T-helper 1 cell treated with Interleukin-12 subunit alpha and Interleukin-12 subunit beta and Interleukin-4 antibody, amounts not matched to agents 30 μg/mL and 1 μg/mL, for 36 hours (primary cell): ENCODE measurements around the gene STARD3.
"Not testable (repeated sequence)": the region's sequence is repeated elsewhere in the genome, so short reads cannot be mapped to it uniquely, and the experiment has no call there.

Source experiments
- H3K27ac Mint-ChIP-seq: one replicate; pipeline ENCODE4 v1.8.0; 2021; ENCODE audit warnings: mild to moderate bottlenecking, mixed read lengths
- H3K27me3 Mint-ChIP-seq: one replicate; pipeline ENCODE4 v1.8.0; 2021; ENCODE audit warnings: low read depth, mixed read lengths
- H3K36me3 Mint-ChIP-seq: one replicate; pipeline ENCODE4 v1.8.0; 2021; ENCODE audit warnings: low read depth, mixed read lengths
- H3K4me1 Mint-ChIP-seq: one replicate; pipeline ENCODE4 v1.8.0; 2021; ENCODE audit warnings: low read depth, mixed read lengths
- H3K4me3 Mint-ChIP-seq: one replicate; pipeline ENCODE4 v1.8.0; 2021; ENCODE audit warnings: mild to moderate bottlenecking, moderate library complexity, mixed read lengths
- H3K9me3 Mint-ChIP-seq: one replicate; pipeline ENCODE4 v1.8.0; 2021; ENCODE audit warnings: mixed read lengths

STARD3 gene

DNA sequence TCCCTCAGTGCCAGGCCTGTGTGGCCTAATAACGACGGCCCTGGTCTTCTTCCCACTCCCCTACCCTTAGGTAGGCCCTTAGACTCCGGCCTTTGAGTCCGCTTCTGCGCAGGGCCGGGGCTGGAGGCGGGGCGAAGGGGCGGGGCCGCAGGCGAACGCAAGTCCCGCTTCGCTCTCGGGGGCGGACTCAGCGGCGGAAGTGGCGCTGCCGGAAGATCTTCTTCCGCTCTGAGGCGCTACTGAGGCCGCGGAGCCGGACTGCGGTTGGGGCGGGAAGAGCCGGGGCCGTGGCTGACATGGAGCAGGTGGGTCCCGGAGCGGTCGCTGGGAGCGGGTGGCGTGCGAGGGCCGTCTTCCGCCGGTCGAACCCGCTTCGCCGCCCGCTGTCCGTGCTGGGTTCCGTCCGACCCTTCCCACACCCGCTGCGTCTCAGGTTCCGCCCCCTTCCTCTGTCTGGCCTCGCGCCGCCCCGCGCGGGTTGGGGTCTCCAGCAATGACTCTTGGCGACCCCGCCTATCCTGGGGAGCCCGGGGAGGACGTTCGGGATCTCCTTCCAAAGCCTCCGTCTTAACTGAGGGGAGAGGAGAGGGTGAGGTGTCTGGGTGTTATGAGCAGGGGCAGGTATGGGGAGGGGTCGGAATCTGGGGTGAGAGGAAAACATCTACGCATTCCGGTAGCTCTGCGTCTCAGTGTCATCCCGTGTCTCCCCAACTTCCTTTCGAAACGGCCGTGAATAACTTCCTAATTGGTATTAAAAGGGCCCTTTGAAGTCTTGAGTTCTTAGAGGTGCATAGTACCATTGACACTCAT lies at the start of gene STARD3:
TSS of gene STARD3 (plus strand) at position 218 of the 810 bp plus-strand sequence. CDS start 16,388 bp downstream, outside the sequence.
- H3K4me1 Mint-ChIP-seq = peaks cover 32% of the 10 kb centered on the region

DNA sequence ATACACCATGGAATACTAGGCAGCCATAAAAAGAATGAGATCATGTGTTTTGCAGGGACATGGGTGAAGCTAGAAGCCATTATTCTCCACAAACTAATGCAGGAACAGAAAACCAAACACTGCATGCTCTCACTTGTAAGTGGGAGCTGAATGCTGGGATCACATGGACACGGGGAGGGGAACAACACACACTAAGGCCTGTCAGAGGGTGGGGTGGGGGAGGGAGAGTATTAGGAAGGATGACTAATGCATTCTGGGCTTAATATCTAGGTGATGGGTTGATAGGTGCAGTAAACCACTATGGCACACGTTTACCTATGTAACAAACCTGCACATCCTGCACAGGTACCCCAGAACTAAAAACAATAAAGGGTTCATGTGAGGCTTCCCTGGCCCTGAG lies 46.8 kb upstream of the STARD3 start:
- not testable (repeated sequence) for H3K27ac Mint-ChIP-seq, H3K9me3 Mint-ChIP-seq, H3K36me3 Mint-ChIP-seq, H3K4me3 Mint-ChIP-seq, H3K4me1 Mint-ChIP-seq
- peaks cover 45% of the 10 kb centered on the region for H3K27me3 Mint-ChIP-seq

More for the DNA sequence above, at the start of gene STARD3:
- peaks cover 8% of the 10 kb centered on the region for H3K36me3 Mint-ChIP-seq
- no peaks in the 10 kb centered on the region for H3K9me3 Mint-ChIP-seq
- peak within 1 kb of the TSS; percentile 96 for H3K4me3 Mint-ChIP-seq
- no peaks in the 10 kb centered on the region for H3K27me3 Mint-ChIP-seq
- H3K27ac Mint-ChIP-seq = peak within 1 kb of the TSS; percentile 74

DNA sequence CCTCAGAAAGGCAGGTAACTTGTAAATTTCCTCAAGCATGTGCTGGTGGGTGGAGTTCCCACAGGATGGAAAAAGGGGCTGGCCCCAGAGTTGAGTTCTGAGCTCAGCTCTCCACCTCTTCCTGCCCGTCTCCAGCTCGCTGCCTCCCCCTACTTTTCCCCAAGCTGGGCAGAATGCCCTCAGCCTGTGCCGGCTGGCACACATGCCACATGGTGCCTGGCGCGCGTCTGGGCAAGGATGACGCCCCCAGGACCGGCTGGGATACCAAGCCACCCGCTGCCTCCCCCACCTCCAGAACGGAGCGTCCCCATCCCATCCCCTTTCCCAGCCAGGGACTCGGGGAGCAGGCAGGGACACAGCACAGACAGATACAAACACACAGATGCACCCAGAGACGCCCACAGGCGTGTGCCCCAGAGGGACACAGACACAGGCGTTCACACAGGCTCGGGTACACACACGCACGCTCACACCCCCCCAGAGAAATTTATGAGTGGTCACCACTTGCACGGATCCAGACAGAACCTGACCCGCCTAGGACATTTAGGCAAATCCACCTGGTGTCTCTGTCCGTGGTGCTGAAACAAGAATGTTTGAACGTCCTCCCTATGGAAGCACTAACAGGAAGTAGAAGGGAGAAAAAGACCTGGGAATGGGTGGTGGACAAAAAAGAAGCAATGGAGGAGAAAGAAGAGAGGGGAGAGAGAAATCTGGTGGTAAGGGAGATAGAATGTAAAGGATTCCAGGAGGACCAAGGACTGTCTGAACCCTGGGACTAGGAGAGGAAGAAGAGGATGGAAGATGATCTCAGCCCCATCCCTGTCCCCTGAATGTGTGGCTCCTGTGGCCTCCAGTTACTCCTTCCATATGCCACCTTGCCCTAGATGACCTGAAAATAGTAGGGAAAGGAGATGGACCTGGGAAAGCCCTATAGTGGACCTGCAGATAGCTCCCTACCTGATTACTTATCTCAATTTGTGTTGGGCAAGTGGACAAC lies 44.7 kb upstream of the STARD3 start:
- H3K4me1 Mint-ChIP-seq = no peaks in the 10 kb centered on the region
- H3K27ac Mint-ChIP-seq = no peak overlapping the region
- H3K4me3 Mint-ChIP-seq = no peak overlapping the region
- H3K36me3 Mint-ChIP-seq = peaks cover 3% of the 10 kb centered on the region
- H3K27me3 Mint-ChIP-seq = peaks cover 63% of the 10 kb centered on the region
- no peaks in the 10 kb centered on the region for H3K9me3 Mint-ChIP-seq

DNA sequence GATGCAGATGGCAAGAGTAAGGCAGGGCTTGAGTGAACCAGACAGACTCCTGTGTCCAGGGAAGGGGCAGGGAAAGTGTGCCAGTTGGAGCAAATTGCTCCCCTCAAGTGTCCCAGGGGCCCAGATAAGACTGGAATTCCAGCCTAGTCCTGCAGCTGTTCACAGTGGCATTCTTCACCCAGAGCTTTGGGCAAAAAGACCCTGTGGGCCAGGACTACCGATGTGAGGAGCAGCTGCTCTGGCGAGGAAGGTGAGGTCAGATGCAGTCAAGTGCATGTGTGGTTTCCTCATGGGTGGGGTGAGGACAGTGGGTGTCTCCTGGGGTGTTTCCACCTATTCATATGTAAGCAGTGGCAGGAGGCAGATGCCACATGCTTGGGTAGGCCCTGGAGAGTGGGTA lies 43.6 kb upstream of the STARD3 start:
- Mint-ChIP-seq H3K27me3 (peaks cover 72% of the 10 kb centered on the region), H3K36me3 (peaks cover 3% of the 10 kb centered on the region), H3K27ac (no peak overlapping the region), H3K9me3 (no peaks in the 10 kb centered on the region), H3K4me3 (no peak overlapping the region), H3K4me1 (no peaks in the 10 kb centered on the region)

DNA sequence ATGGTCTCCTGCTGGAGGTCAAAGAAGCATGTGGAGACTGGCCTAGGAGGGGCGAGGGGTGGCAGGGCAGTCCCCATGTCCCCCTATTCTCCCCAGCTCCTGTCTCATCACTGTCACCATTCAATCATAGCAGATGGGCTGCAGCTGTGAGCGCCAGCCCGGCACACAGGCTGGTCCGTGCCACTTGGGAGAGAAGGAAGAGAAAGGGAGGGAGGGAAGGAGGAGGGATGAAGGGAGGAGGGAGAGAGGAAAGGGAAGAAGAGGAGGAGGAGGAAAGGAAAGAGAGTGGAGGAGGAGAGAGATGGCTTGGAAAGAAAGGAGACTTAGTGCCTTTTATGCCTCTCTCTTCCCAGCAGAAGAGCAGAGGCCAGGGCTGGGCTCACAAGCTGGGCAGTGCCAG lies 41.6 kb upstream of the STARD3 start:
- no peaks in the 10 kb centered on the region for H3K4me1 Mint-ChIP-seq
- peaks cover 3% of the 10 kb centered on the region for H3K36me3 Mint-ChIP-seq
- no peak overlapping the region for H3K27ac Mint-ChIP-seq
- H3K9me3 Mint-ChIP-seq = no peaks in the 10 kb centered on the region
- no peak overlapping the region for H3K4me3 Mint-ChIP-seq
- peaks cover 82% of the 10 kb centered on the region for H3K27me3 Mint-ChIP-seq

DNA sequence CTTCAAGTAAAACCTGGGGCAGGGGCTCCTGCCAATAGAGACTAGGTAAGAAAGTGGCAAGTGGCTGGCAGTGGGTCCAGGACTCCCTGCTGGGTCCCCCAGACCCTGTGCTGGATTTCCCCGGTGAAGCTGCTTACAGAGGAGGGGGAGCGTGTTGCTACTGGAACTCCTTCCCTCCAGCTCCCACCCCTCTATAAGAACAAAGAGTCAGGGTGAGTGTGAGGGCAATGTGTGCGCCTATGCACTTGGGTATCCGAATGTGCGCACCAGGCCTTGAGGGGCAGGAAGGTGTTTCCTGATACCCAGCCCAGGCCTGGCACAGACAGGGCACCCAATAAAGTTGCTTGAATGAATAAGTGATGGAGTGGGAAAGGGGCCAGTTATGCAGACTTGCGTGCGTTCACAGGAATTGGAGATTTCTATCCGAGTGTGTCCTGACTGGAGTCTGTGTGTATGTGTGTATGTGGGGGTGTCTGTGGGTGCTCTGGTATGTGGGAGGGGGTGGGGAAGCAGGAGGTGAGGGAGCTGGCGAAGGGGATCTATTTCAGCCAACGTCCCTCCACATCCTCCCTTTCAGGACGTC lies 40.9 kb upstream of the STARD3 start:
- Mint-ChIP-seq H3K4me3 (no peak overlapping the region), H3K4me1 (no peaks in the 10 kb centered on the region), H3K27ac (no peak overlapping the region), H3K27me3 (peaks cover 89% of the 10 kb centered on the region), H3K9me3 (no peaks in the 10 kb centered on the region), H3K36me3 (peaks cover 3% of the 10 kb centered on the region)

DNA sequence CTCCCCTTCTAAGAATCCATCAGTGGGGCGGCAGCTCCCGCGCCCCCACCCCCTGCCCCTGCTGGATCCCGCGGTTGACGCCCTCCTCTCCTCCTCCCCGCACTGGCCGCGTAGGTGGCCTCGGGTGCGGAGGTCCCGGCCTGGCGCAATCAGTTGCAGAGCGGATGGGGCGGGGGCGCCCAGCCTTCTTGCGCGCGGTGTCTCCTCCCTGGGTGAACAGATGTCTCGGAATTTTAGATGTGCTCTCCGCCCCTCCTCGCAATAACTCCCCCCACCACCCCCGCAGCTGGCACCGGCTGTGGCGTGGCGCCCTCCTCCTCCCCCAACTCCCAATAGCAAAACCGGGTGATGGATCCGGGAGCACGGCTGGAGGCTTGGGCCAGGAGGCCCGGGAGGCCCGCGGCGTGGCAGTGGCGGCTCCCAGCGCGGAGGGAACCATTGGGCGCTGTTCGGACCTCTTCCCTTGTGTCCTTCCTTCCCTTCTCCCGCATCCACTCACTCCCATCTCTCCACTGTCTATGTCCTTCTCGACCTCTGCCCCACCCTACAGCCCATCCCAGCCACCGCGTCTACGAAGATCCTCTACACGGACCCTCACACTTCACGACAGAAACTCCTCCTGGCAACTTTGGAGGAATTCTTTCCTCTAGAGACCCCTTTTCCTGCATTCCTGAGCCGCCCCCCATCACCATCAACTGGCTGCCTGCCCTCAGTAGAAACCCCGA lies 40.2 kb upstream of the STARD3 start:
- no peaks in the 10 kb centered on the region for H3K9me3 Mint-ChIP-seq
- peaks cover 3% of the 10 kb centered on the region for H3K36me3 Mint-ChIP-seq
- H3K4me3 Mint-ChIP-seq = no peak overlapping the region
- no peak overlapping the region for H3K27ac Mint-ChIP-seq
- H3K4me1 Mint-ChIP-seq = no peaks in the 10 kb centered on the region
- peaks cover 91% of the 10 kb centered on the region for H3K27me3 Mint-ChIP-seq

GRCh38 chr17:39597372-39598046 lies 39.4 kb upstream of the STARD3 start:
- Mint-ChIP-seq H3K36me3 (peaks cover 3% of the 10 kb centered on the region), H3K4me1 (no peaks in the 10 kb centered on the region), H3K27me3 (peaks cover 94% of the 10 kb centered on the region), H3K9me3 (no peaks in the 10 kb centered on the region), H3K27ac (no peak overlapping the region), H3K4me3 (no peak overlapping the region)

DNA sequence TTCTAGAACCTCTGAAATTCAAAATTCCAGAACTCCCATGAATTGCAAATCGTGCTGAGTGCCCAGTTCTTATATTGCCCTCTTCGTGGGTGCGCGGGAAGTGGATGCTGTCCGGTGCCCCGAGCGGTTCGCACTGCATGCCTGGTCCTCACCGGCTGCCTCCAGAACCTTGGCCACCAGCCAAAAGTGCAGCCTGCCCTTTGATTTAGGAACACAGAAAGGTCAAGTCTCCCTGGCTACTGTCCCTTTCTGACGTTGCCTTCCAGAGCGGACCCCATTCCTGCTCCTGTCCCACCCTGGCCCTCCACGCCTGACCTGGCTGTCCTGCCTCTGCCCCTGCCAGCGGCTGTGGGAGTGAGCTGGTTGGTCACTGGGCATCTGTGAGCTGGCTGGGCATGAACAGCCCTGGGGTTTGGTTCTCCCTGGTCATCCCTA lies 38.9 kb upstream of the STARD3 start:
- Mint-ChIP-seq H3K4me1 (no peaks in the 10 kb centered on the region), H3K27me3 (peaks cover 97% of the 10 kb centered on the region), H3K4me3 (no peak overlapping the region), H3K27ac (no peak overlapping the region), H3K36me3 (peaks cover 3% of the 10 kb centered on the region), H3K9me3 (no peaks in the 10 kb centered on the region)

DNA sequence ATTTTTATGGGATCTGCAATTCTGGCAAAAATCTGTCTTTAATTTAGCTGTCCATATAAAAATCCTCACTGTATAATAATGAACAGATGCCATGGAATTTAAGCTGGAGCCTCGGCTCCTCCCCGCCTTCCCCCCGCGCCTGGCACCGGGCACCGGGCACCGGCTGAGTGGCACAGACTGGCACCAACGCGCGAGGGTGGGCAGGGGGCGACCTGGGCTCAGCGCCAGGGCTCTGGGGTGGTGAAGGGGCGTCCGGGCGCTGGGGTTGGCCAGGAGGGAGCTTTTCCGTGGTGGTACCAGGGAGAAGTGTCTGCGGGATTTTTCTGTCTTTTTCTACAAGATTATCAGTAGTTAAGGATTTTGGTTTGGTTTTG lies 38.3 kb upstream of the STARD3 start:
- Mint-ChIP-seq H3K4me3 (no peak overlapping the region), H3K4me1 (peaks cover 2% of the 10 kb centered on the region), H3K27me3 (peaks cover 97% of the 10 kb centered on the region), H3K36me3 (peaks cover 3% of the 10 kb centered on the region), H3K27ac (no peak overlapping the region), H3K9me3 (no peaks in the 10 kb centered on the region)

DNA sequence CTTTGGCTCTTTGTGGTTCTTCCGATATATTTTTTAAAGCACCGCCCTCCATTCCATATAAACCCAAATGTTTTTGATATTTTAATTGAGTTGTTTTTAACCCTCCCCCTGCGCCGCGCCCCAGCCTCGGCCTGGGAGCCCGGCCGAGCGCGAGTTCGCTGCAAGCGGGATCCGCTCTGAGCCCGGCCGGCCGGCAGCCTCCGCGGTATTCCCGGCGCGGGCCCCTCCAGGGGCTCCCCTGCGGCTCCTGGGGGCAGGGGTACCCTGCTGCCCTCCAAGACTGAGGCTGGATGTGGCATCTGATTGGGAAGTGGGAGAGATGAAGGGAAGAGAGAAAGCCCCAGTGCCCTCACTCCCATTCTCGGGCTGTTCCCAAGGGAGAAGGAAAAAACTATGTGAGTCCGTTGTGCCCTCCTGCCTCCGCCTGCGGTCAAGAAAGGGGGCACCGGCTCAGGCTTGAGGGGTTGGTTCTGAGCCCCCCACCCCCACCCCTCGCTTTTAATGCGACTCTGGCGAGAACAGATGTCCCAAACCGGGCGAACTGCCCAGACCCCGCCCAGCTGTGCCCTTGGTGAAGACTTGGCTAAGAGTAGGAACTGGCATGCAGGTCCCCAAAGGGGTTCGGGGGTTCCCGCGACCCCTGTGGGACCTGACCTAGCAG lies 37.8 kb upstream of the STARD3 start:
- Mint-ChIP-seq H3K27ac (no peak overlapping the region), H3K27me3 (peaks cover 96% of the 10 kb centered on the region), H3K36me3 (peaks cover 3% of the 10 kb centered on the region), H3K9me3 (no peaks in the 10 kb centered on the region), H3K4me3 (no peak overlapping the region), H3K4me1 (peaks cover 2% of the 10 kb centered on the region)

GRCh38 chr17:39599665-39600231 lies 37.2 kb upstream of the STARD3 start:
- Mint-ChIP-seq H3K27me3 (peaks cover 96% of the 10 kb centered on the region), H3K9me3 (no peaks in the 10 kb centered on the region), H3K27ac (no peak overlapping the region), H3K4me1 (peaks cover 2% of the 10 kb centered on the region), H3K4me3 (no peak overlapping the region), H3K36me3 (peaks cover 3% of the 10 kb centered on the region)
